Mucosa of rectum (tissue), 2 donors: ENCODE measurements around the gene CHRNA1.

Experiments used
- H3K27ac ChIP-seq, 2 donors: one replicate each; pipeline ENCODE4 v1.7.0; 2013; ENCODE audit warnings: inconsistent platforms in 2 of 2, low read depth in 2 of 2, low read length in 2 of 2
- H3K27me3 ChIP-seq, 2 donors: one replicate each; pipeline ENCODE4 v1.7.0; 2013; ENCODE audit warnings: low read length in 2 of 2; ENCODE audit not compliant: control insufficient read depth in 2 of 2, insufficient read depth in 2 of 2
- H3K36me3 ChIP-seq, 2 donors: one replicate each; pipeline ENCODE4 v1.7.0; 2013; ENCODE audit warnings: low read length in 2 of 2; ENCODE audit not compliant: control insufficient read depth in 2 of 2, insufficient read depth in 2 of 2
- H3K4me1 ChIP-seq, 2 donors: one replicate each; pipeline ENCODE4 v1.7.0; 2013; ENCODE audit warnings: low read length in 2 of 2, mild to moderate bottlenecking in 1 of 2; ENCODE audit not compliant: control insufficient read depth in 2 of 2, insufficient read depth in 2 of 2
- H3K4me3 ChIP-seq, 2 donors: one replicate each; pipeline ENCODE4 v1.7.0; 2013; ENCODE audit warnings: low read length in 2 of 2
- H3K9ac ChIP-seq, 2 donors: one replicate each; pipeline ENCODE4 v1.7.0; 2013; ENCODE audit warnings: low read length in 2 of 2, low read depth in 1 of 2, mild to moderate bottlenecking in 1 of 2
- H3K9me3 ChIP-seq, 2 donors: one replicate each; pipeline ENCODE4 v1.7.0; 2013; ENCODE audit warnings: low read length in 2 of 2; ENCODE audit not compliant: control insufficient read depth in 2 of 2
- donor health status: healthy.
- donor health status: Normal muscosa, but diverticular disease.

Gene CHRNA1

DNA sequence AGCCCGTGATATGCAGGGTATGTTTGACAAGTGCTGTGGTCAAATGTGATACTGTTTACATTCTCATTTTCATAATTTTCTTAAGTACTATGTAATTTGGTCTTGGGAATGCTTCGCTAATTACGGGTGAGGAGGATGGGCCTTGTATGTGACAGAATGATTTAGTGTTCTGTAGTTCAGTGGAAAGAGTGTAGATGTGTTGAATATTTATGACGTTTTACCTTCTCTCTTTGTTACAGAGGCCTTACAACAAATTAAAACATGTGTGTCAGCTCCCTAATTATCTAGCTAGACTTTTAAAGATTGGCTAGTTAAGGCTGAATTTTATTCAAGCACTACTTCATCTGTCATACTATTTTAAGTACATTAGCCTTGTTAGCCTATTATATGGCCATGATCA, 10.6 kb upstream of the CHRNA1 start:
- H3K9ac ChIP-seq: no peak overlapping the region
- H3K27ac ChIP-seq: no peak overlapping the region
- H3K4me1 ChIP-seq: no peaks in the 10 kb centered on the region
- no peak overlapping the region for H3K4me3 ChIP-seq
- no peaks in the 10 kb centered on the region for H3K9me3 ChIP-seq
- no peaks in the 10 kb centered on the region for H3K27me3 ChIP-seq
- no peaks in the 10 kb centered on the region for H3K36me3 ChIP-seq

- H3K36me3 ChIP-seq: no peaks in the 10 kb centered on the region
- no peak overlapping the region for H3K27ac ChIP-seq
- H3K27me3 ChIP-seq: no peaks in the 10 kb centered on the region
- H3K9ac ChIP-seq: no peak overlapping the region
- no peaks in the 10 kb centered on the region for H3K4me1 ChIP-seq
- no peaks in the 10 kb centered on the region for H3K9me3 ChIP-seq
- H3K4me3 ChIP-seq: no peak overlapping the region
These were observed 8.9 kb upstream of the CHRNA1 start for GRCh38 chr2:174773215-174773614.

DNA sequence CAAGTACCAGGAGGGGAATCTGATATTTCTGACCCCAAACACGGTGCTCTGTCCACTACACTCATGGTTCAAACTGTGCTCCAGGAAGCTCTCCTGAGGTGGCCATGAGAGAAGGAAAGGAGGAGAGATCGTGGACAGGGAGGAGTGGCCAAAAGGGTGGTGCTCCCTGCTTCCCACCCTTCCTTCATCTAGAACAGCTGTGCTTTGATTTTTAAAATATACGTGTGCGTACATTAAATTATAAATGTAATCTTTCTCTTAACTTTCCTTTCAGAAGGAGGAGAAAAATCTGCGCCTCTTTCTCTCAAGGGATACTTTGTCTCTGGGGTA, 8.2 kb upstream of the CHRNA1 start:
- Histone ChIP-seq H3K27ac (no peak overlapping the region), H3K4me3 (no peak overlapping the region), H3K27me3 (no peaks in the 10 kb centered on the region), H3K4me1 (no peaks in the 10 kb centered on the region), H3K9me3 (no peaks in the 10 kb centered on the region), H3K36me3 (no peaks in the 10 kb centered on the region), H3K9ac (no peak overlapping the region)

DNA sequence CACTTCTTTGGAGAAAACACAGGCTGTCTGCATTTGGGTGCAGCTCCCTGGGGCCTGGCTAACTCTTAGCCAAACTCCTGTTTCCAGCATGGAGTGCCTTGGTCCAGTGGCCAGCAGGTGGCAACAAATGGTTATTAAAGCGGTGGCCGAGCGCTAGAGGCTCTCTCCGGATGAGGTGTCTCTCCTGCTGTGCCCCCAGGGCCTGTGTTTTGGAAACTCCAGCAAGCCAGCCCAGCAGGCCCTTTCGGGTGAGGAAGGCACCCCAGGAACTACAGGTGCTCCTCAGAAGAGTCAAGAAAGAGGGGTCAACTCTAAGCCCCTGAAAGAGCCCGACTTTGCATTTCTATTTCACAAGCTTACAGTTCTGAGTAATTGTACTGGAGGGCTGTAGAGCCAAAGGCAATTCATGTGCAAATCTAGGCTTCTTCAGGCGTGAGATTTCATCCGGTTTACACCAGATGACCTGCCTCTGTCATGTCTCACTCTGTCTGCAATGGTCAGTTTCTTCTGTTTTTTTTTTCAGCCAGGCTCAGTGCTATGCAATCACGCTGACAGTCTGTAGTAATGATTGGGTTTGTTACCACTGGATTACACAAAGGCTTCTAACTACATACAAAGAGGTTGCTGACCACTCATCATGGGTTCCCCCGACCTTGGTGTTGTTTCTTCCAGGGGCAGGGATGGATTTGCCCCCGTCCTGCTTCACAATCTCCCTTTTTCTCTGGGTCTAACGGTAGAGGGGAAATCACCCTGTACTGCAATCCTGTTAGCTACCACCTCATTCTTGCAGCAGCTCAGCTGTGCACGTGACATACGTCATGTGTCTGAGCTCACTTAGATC, 7.6 kb upstream of the CHRNA1 start:
- H3K4me3 ChIP-seq: no peak overlapping the region
- H3K9me3 ChIP-seq: no peaks in the 10 kb centered on the region
- no peak overlapping the region for H3K27ac ChIP-seq
- H3K9ac ChIP-seq: no peak overlapping the region
- no peaks in the 10 kb centered on the region for H3K36me3 ChIP-seq
- H3K27me3 ChIP-seq: no peaks in the 10 kb centered on the region
- H3K4me1 ChIP-seq: no peaks in the 10 kb centered on the region

- Histone ChIP-seq H3K9me3 (no peaks in the 10 kb centered on the region), H3K9ac (no peak overlapping the region), H3K4me1 (no peaks in the 10 kb centered on the region), H3K27ac (no peak overlapping the region), H3K27me3 (no peaks in the 10 kb centered on the region), H3K36me3 (no peaks in the 10 kb centered on the region), H3K4me3 (no peak overlapping the region)
These were observed 6.9 kb upstream of the CHRNA1 start for GRCh38 chr2:174771136-174771535.

- no peaks in the 10 kb centered on the region for H3K27me3 ChIP-seq
- H3K9me3 ChIP-seq: no peaks in the 10 kb centered on the region
- H3K27ac ChIP-seq: no peak overlapping the region
- H3K4me1 ChIP-seq: no peaks in the 10 kb centered on the region
- H3K9ac ChIP-seq: no peak overlapping the region
- no peaks in the 10 kb centered on the region for H3K36me3 ChIP-seq
- no peak overlapping the region for H3K4me3 ChIP-seq
These were observed 4.3 kb upstream of the CHRNA1 start for GRCh38 chr2:174768557-174768956.

- H3K4me3 ChIP-seq: no peak overlapping the region
- no peaks in the 10 kb centered on the region for H3K27me3 ChIP-seq
- no peaks in the 10 kb centered on the region for H3K4me1 ChIP-seq
- H3K27ac ChIP-seq: no peak overlapping the region
- no peaks in the 10 kb centered on the region for H3K9me3 ChIP-seq
- H3K36me3 ChIP-seq: no peaks in the 10 kb centered on the region
- H3K9ac ChIP-seq: no peak overlapping the region
These were observed 2.0 kb upstream of the CHRNA1 start for GRCh38 chr2:174766271-174766670.

DNA sequence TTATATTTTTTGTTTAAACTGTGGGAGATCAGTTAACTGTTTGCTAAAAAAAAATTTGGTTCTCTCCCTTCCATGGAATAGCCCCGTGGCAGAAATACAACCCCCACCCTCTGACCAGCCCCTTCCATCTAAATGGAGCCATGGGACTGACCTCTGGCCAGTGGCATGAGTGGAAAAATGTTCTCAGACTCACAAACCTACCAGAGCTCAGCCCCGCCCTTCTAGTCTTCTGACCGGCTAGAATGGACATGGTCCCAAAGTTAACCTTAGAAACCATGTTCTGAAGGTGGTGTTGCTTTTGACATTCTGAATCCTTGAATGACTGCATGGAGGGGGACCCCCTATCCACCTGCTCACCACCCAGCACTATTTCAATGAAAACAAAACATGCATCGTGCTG, 1.3 kb upstream of the CHRNA1 start:
- Histone ChIP-seq H3K4me1 (no peaks in the 10 kb centered on the region), H3K27me3 (no peaks in the 10 kb centered on the region), H3K9me3 (no peaks in the 10 kb centered on the region), H3K36me3 (no peaks in the 10 kb centered on the region), H3K27ac (no peak overlapping the region), H3K4me3 (no peak overlapping the region), H3K9ac (no peak overlapping the region)

DNA sequence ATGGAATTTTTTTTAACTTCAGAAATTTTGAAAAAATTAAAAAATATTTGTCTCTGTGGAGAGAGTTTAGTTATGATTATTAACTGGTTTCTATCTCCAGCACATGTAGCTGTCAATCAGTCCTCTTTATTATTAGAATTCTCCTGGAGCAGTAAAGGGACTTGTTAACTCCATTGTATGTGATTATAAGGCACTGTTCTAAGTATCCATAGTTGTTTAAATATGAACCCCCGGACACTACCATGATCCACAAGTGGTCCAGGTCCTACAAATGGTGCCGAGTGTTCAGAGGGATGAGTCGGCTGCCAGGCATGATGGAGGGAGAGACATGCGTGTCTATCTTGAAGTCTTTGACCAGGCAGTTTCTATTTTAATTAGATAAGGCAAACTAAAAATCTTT, 492 bp downstream of the CHRNA1 start:
- no peaks in the 10 kb centered on the region for H3K9me3 ChIP-seq
- H3K4me3 ChIP-seq: no peak overlapping the region
- no peaks in the 10 kb centered on the region for H3K27me3 ChIP-seq
- no peak overlapping the region for H3K27ac ChIP-seq
- no peak overlapping the region for H3K9ac ChIP-seq
- H3K36me3 ChIP-seq: no peaks in the 10 kb centered on the region
- peaks cover 7 to 8% of the 10 kb centered on the region in 2 donors for H3K4me1 ChIP-seq

GRCh38 chr2:174762464-174762863, 1.8 kb downstream of the CHRNA1 start:
- Histone ChIP-seq H3K27ac (no peak overlapping the region), H3K4me3 (no peak overlapping the region), H3K9me3 (no peaks in the 10 kb centered on the region), H3K4me1 (peaks cover 7 to 8% of the 10 kb centered on the region in 2 donors), H3K9ac (no peak overlapping the region), H3K36me3 (no peaks in the 10 kb centered on the region), H3K27me3 (no peaks in the 10 kb centered on the region)
